ENCODE data around the gene NEDD4L. TPM values are rescaled to one million over a fixed set of nuclear protein-coding genes. Genes with fewer than 3 reads are reported as not detected.

Gene NEDD4L
- total RNA-seq, 1 donor from 2014 or later, result 5.1 TPM

DNA sequence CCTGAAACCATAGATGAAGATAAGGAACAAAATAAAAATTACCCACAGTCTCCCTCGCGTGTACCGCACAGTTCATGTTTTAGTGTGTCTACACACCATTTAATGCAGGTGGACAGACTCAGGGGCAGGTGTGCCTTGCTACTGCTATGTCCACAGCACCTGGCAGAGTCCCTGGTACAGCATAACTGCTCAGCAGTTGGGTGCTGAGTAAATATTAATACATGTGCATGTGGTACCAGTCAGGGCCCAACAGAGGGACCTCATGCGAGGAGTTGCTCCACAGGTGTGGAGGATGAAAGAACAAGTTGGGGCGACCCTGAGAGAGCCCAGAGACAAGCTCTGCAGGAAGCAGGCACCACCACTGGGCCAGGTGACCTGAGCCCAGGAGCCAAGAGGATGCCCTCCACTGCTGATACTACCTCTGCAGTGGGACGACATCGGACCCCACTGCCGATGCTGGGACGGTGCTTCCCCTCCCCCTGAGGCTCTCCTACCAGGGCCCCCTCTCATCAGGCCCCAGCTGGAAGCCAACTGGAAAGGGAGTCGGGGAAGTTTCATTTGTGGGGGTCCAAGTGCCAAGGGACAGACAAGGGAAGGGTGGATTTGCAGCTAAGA is 100.8 kb downstream of the NEDD4L start:
- Mint-ChIP-seq H3K27ac (no peak overlapping the region), H3K9me3 (no peaks in the 10 kb centered on the region), H3K4me1 (ENCODE audit: low read depth) (no peaks in the 10 kb centered on the region), H3K36me3 (ENCODE audit: low read depth) (no peaks in the 10 kb centered on the region), H3K4me3 (ENCODE audit: low read depth) (no peak overlapping the region), H3K27me3 (ENCODE audit: low read depth) (peaks cover 2% of the 10 kb centered on the region)
- DNase-seq (ENCODE audit: low spot score), result no peak
- intact Hi-C loops (cut with micrococcal nuclease), result no loop called here

- Mint-ChIP-seq H3K9me3 (no peaks in the 10 kb centered on the region), H3K27ac (no peak overlapping the region), H3K27me3 (ENCODE audit: low read depth) (peaks cover 2% of the 10 kb centered on the region), H3K36me3 (ENCODE audit: low read depth) (no peaks in the 10 kb centered on the region), H3K4me1 (ENCODE audit: low read depth) (no peaks in the 10 kb centered on the region), H3K4me3 (ENCODE audit: low read depth) (no peak overlapping the region)
- DNase-seq (ENCODE audit: low spot score), result no peak
- intact Hi-C loops (cut with micrococcal nuclease), result no loop called here
Observed at GRCh38 chr18:58146099-58146498, 102.1 kb downstream of the NEDD4L start.

DNA sequence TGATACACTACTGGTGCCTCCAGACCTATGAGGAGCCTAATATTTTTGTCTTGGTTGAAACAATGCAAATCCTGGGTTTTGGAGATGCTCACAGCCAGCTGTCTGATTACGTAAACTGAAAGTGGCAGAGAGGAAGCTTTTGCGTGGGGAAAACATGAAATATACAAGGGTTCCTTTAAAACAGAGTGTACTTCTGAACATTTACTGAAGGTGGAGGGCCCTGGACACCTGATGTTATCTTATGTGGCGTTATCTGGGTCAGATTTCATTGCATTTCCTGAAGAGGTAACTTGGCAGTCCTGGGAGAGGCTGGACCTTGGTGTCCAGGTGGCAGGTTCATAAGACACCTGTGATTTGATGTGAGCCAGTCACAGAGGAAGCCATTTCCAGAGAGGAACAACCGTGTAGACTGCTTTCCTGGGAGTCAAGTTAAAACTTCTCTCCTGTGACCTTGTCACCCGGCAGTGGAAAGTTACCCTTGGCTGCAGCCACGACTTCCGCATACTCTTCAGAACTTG is 105.0 kb downstream of the NEDD4L start:
- Mint-ChIP-seq H3K27ac (no peak overlapping the region), H3K27me3 (ENCODE audit: low read depth) (no peaks in the 10 kb centered on the region), H3K9me3 (no peaks in the 10 kb centered on the region), H3K36me3 (ENCODE audit: low read depth) (no peaks in the 10 kb centered on the region), H3K4me1 (ENCODE audit: low read depth) (no peaks in the 10 kb centered on the region), H3K4me3 (ENCODE audit: low read depth) (no peak overlapping the region)
- intact Hi-C loops (cut with micrococcal nuclease), result no loop called here
- no peak for DNase-seq (ENCODE audit: low spot score)

- DNase-seq (ENCODE audit: low spot score), result no peak
- H3K27ac Mint-ChIP-seq, result no peak overlapping the region
- no peaks in the 10 kb centered on the region for H3K27me3 Mint-ChIP-seq (ENCODE audit: low read depth)
- H3K9me3 Mint-ChIP-seq, result no peaks in the 10 kb centered on the region
- H3K4me3 Mint-ChIP-seq (ENCODE audit: low read depth), result no peak overlapping the region
- H3K4me1 Mint-ChIP-seq (ENCODE audit: low read depth), result no peaks in the 10 kb centered on the region
- no peaks in the 10 kb centered on the region for H3K36me3 Mint-ChIP-seq (ENCODE audit: low read depth)
- intact Hi-C loops (cut with micrococcal nuclease), result no loop called here
Observed at GRCh38 chr18:58150772-58151171, 106.7 kb downstream of the NEDD4L start.

DNA sequence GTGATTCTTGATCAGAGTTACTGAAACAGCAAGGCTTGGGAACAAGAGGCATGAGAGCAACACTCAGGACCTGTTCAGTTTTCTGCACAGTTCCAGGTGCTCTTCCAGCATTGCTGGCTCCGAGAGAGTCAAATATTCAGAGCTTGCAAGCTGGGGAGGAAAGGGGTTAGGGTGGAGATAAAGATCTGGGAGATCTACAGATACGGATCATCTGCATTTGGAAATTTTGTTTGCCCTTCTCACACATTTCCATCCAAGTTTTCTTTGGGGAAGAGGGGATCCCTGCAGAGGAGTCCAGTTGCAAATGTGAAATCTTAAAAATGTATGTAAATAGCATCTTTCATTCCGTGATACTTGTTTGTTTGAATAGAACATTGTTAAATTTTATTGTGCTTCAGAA is 108.2 kb downstream of the NEDD4L start:
- Mint-ChIP-seq H3K4me1 (ENCODE audit: low read depth) (no peaks in the 10 kb centered on the region), H3K4me3 (ENCODE audit: low read depth) (no peak overlapping the region), H3K27me3 (ENCODE audit: low read depth) (peaks cover under 1% of the 10 kb centered on the region), H3K9me3 (no peaks in the 10 kb centered on the region), H3K27ac (no peak overlapping the region), H3K36me3 (ENCODE audit: low read depth) (no peaks in the 10 kb centered on the region)
- intact Hi-C loops (cut with micrococcal nuclease), result no loop called here
- DNase-seq (ENCODE audit: low spot score), result no peak

- no peak overlapping the region for H3K27ac Mint-ChIP-seq
- peaks cover 1% of the 10 kb centered on the region for H3K27me3 Mint-ChIP-seq (ENCODE audit: low read depth)
- no peak overlapping the region for H3K4me3 Mint-ChIP-seq (ENCODE audit: low read depth)
- no peaks in the 10 kb centered on the region for H3K9me3 Mint-ChIP-seq
- no peaks in the 10 kb centered on the region for H3K4me1 Mint-ChIP-seq (ENCODE audit: low read depth)
- intact Hi-C loops (cut with micrococcal nuclease), result no loop called here
- no peaks in the 10 kb centered on the region for H3K36me3 Mint-ChIP-seq (ENCODE audit: low read depth)
- no peak for DNase-seq (ENCODE audit: low spot score)
Observed at GRCh38 chr18:58152891-58153290, 108.9 kb downstream of the NEDD4L start.

DNA sequence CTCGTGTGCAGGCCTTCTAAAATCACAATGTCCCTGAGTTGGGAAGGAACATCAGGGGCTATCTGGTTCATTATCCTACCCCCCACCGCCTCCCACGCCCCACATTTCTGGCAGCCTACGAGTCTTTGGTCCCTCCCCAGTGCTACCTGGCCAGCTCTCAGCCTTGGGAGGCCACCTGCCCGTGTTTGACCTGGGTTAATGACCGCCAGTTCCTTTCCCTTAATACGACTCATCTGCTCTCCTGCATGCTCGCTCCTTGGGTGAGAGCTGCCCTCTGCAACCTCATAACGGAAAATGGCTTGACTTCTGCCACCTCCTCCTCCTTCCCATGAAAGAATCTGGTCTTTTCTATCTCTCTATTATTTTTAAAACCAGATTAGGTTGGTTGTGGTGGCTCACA is 112.5 kb downstream of the NEDD4L start:
- H3K27ac Mint-ChIP-seq, result no peak overlapping the region

GRCh38 chr18:58157237-58157636 is 113.2 kb downstream of the NEDD4L start:
- DNase-seq (ENCODE audit: low spot score), result no peak
- H3K36me3 Mint-ChIP-seq (ENCODE audit: low read depth), result no peaks in the 10 kb centered on the region
- H3K4me1 Mint-ChIP-seq (ENCODE audit: low read depth), result no peaks in the 10 kb centered on the region
- H3K4me3 Mint-ChIP-seq (ENCODE audit: low read depth), result no peak overlapping the region
- H3K27ac Mint-ChIP-seq, result no peak overlapping the region
- intact Hi-C loops (cut with micrococcal nuclease), result no loop called here
- no peaks in the 10 kb centered on the region for H3K9me3 Mint-ChIP-seq
- peaks cover 4% of the 10 kb centered on the region for H3K27me3 Mint-ChIP-seq (ENCODE audit: low read depth)

More for the DNA sequence above, 112.5 kb downstream of the NEDD4L start:
- Mint-ChIP-seq H3K36me3 (ENCODE audit: low read depth) (no peaks in the 10 kb centered on the region), H3K4me1 (ENCODE audit: low read depth) (no peaks in the 10 kb centered on the region), H3K9me3 (no peaks in the 10 kb centered on the region), H3K4me3 (ENCODE audit: low read depth) (no peak overlapping the region), H3K27me3 (ENCODE audit: low read depth) (peaks cover 4% of the 10 kb centered on the region)
- DNase-seq (ENCODE audit: low spot score), result no peak
- intact Hi-C loops (cut with micrococcal nuclease), result no loop called here

DNA sequence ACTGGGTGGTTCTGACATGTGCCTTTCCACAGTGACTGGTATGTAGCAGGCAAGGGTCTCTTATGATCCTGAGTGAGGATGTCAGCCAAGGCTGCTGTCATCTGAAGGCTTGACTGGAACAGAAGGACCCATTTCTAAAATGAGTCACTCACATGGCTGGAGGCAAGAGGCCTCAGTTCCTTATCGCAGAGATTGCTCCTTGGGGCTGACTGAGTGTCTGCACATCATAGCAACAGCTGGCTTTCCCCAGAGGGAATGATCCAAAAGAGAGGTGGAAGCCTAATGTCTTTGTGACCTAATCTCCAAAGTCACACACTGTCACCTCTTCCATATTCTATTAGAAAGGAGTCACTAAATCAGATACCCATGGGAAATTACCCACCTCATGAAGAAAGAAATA is 114.0 kb downstream of the NEDD4L start:
- H3K9me3 Mint-ChIP-seq, result no peaks in the 10 kb centered on the region
- no peak overlapping the region for H3K4me3 Mint-ChIP-seq (ENCODE audit: low read depth)
- intact Hi-C loops (cut with micrococcal nuclease), result no loop called here
- H3K27ac Mint-ChIP-seq, result no peak overlapping the region
- no peaks in the 10 kb centered on the region for H3K36me3 Mint-ChIP-seq (ENCODE audit: low read depth)
- no peak for DNase-seq (ENCODE audit: low spot score)
- no peaks in the 10 kb centered on the region for H3K4me1 Mint-ChIP-seq (ENCODE audit: low read depth)
- peaks cover 4% of the 10 kb centered on the region for H3K27me3 Mint-ChIP-seq (ENCODE audit: low read depth)

GRCh38 chr18:58158459-58158858 is 114.4 kb downstream of the NEDD4L start:
- Mint-ChIP-seq H3K4me3 (ENCODE audit: low read depth) (no peak overlapping the region), H3K27ac (no peak overlapping the region), H3K9me3 (no peaks in the 10 kb centered on the region), H3K36me3 (ENCODE audit: low read depth) (no peaks in the 10 kb centered on the region), H3K4me1 (ENCODE audit: low read depth) (no peaks in the 10 kb centered on the region), H3K27me3 (ENCODE audit: low read depth) (peaks cover 4% of the 10 kb centered on the region)
- no peak for DNase-seq (ENCODE audit: low spot score)
- intact Hi-C loops (cut with micrococcal nuclease), result no loop called here

DNA sequence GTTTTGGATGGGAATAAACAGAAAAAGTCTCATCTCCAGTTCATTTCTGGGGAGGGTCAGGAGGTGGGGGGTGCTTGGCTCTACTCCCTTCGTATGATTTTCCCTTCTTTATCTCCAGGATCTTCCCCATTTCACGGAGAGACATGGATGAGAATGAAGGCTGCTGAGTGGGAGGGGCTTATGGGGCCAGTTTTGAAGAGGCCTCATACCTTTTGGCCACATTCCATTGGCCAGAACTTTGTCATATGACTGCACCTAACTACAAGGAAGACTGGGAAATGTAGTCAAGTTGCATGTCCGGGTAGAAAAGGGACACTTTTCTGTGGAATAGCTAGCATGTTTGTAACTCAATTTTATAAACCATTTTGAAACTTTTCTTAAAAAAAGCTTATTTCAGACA is 117.6 kb downstream of the NEDD4L start:
- no peak for DNase-seq (ENCODE audit: low spot score)
- H3K27me3 Mint-ChIP-seq (ENCODE audit: low read depth), result peaks cover 4% of the 10 kb centered on the region
- intact Hi-C loops (cut with micrococcal nuclease), result no loop called here

GRCh38 chr18:58162127-58162526 is 118.1 kb downstream of the NEDD4L start:
- Mint-ChIP-seq H3K4me1 (ENCODE audit: low read depth) (no peaks in the 10 kb centered on the region), H3K36me3 (ENCODE audit: low read depth) (no peaks in the 10 kb centered on the region), H3K27ac (no peak overlapping the region), H3K9me3 (no peaks in the 10 kb centered on the region), H3K4me3 (ENCODE audit: low read depth) (no peak overlapping the region), H3K27me3 (ENCODE audit: low read depth) (peaks cover 4% of the 10 kb centered on the region)
- intact Hi-C loops (cut with micrococcal nuclease), result no loop called here
- no peak for DNase-seq (ENCODE audit: low spot score)

More for the DNA sequence above, 117.6 kb downstream of the NEDD4L start:
- Mint-ChIP-seq H3K9me3 (no peaks in the 10 kb centered on the region), H3K36me3 (ENCODE audit: low read depth) (no peaks in the 10 kb centered on the region), H3K4me3 (ENCODE audit: low read depth) (no peak overlapping the region), H3K4me1 (ENCODE audit: low read depth) (no peaks in the 10 kb centered on the region), H3K27ac (no peak overlapping the region)

DNA sequence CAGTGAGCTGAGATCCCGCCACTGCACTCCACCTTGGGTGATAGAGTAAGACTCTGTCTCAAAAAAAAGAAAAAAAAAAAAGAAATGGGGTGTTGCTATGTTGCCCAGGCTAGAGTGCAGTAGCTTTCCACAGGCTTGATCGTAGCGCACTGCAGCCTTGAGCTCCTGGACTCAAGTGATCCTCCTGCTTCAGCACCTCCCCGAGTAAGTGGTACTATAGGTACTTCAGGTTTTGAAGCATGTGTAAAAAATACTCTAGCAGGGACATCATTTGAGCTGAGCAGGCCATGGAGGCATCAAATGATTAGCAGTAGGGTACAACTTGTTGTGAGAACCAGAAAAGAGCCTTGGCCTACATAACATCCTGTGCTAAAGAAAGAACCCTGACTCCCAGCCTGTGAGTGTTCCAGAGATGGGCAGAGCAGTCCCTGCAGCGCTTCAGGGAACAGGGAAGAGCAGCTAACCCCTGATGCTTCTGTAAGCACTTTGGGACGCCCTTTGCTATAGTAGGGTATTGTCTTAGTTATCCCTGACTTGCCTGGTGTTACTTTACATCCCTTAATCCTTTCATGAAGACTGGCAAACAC is 119.1 kb downstream of the NEDD4L start:
- peaks cover 2% of the 10 kb centered on the region for H3K27me3 Mint-ChIP-seq (ENCODE audit: low read depth)
- no peaks in the 10 kb centered on the region for H3K36me3 Mint-ChIP-seq (ENCODE audit: low read depth)
- H3K9me3 Mint-ChIP-seq, result no peaks in the 10 kb centered on the region
- H3K27ac Mint-ChIP-seq, result no peak overlapping the region
- H3K4me1 Mint-ChIP-seq (ENCODE audit: low read depth), result no peaks in the 10 kb centered on the region
- intact Hi-C loops (cut with micrococcal nuclease), result no loop called here
- no peak for DNase-seq (ENCODE audit: low spot score)
- H3K4me3 Mint-ChIP-seq (ENCODE audit: low read depth), result no peak overlapping the region

Measured in activated T-helper 2 cell treated with anti-CD3 and anti-CD28 coated beads, Interferon-gamma antibody, Interleukin-2, Interleukin-4, amounts not matched to agents 10 μg/mL and 5 μg/mL and 100 μg/mL, durations not matched to agents 14 hours and 24 hours and 36 hours (primary cell).